Subcutaneous abdominal adipose tissue (tissue), 5 donors: ENCODE data around the gene ZFYVE28.
"Not testable (repeated sequence)": the region's sequence is repeated elsewhere in the genome, so short reads cannot be mapped to it uniquely, and the experiment has no call there.

Experiments
- H3K27ac ChIP-seq: one replicate; pipeline ENCODE4 v1.7.0; 2013; ENCODE audit warnings: low read depth, mild to moderate bottlenecking, inconsistent platforms, low read length, moderate library complexity
- H3K27me3 ChIP-seq, 5 donors: one replicate each; pipeline ENCODE4 v1.7.0; 2013; ENCODE audit warnings: low read length in 5 of 5, inconsistent platforms in 1 of 5; ENCODE audit not compliant: control insufficient read depth in 5 of 5, insufficient read depth in 4 of 5
- H3K36me3 ChIP-seq, 5 donors: one replicate each; pipeline ENCODE4 v1.7.0; 2013; ENCODE audit warnings: low read length in 5 of 5; ENCODE audit not compliant: control insufficient read depth in 5 of 5, insufficient read depth in 5 of 5
- H3K4me1 ChIP-seq, 5 donors: one replicate each; pipeline ENCODE4 v1.7.0; 2013; ENCODE audit warnings: low read length in 5 of 5, mild to moderate bottlenecking in 3 of 5, moderate library complexity in 1 of 5; ENCODE audit not compliant: control insufficient read depth in 5 of 5, insufficient read depth in 5 of 5
- H3K4me3 ChIP-seq, 5 donors: one replicate each; pipeline ENCODE4 v1.7.0; 2013; ENCODE audit warnings: low read length in 5 of 5, low read depth in 1 of 5
- H3K9ac ChIP-seq, 5 donors: one replicate each; pipeline ENCODE4 v1.7.0; 2013; ENCODE audit warnings: low read length in 5 of 5, mild to moderate bottlenecking in 4 of 5, moderate library complexity in 3 of 5
- H3K9me3 ChIP-seq, 5 donors: one replicate each; pipeline ENCODE4 v1.7.0; 2013; ENCODE audit warnings: low read length in 5 of 5; ENCODE audit not compliant: control insufficient read depth in 5 of 5
- donor health status: healthy.
- donor health status: healthy.
- donor health status: healthy.
- donor health status: healthy.
- donor health status: healthy.

ZFYVE28 gene

DNA sequence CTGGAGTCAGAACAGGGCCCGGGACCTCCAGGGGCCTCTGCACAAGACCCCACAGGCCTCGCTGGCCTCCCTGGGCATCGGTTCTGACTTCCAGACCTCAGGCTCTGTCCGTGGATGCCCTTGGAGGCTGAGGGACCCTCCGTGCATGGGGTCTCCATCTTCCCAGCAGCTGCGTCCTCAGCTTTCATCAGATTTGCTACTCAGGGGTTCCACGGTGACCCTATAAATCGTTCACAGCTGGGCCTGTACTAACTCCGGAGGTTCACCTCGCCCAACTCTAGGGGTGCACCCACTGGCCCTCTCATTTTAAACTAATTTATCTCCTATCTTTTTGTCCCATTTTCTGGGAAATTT lies 143.4 kb downstream of the ZFYVE28 start:
- not testable (repeated sequence) for H3K9ac ChIP-seq, H3K4me1 ChIP-seq, H3K36me3 ChIP-seq, H3K27ac ChIP-seq, H3K27me3 ChIP-seq, H3K4me3 ChIP-seq, H3K9me3 ChIP-seq

DNA sequence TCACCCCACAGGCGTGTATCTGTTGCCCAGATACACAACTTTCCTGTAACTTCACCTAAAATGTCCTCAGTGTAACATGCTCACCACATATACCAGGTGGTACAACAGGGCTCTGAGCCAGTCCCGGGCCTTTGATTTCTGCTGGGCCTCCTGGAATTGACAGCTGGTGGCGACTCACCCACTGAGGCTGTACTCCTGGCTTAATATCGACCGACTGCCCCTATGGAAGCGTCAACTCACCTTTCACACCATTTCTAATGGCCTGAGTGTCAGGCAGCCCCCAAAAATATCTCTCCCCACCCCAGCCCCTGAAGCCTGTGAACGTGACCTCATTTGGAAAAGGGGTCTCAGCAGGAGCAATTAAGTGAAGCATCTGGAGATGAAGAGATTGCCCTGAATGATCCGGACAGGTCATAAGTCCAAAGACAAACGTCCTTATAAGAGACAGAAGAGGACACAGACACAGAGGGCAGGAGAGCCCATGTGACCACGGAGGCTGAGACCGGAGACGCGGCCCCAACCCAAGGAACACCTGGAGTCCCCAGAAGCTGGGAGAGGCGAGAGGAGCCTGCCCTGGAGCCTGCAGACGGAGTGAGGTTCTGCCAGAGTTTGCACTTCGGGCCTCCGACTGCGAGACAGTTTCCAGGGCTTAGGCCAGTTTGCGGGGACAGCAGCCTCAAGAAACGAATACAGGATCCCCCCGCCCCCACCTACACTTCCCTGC lies 144.0 kb downstream of the ZFYVE28 start:
- Histone ChIP-seq H3K4me3 (no peak overlapping the region), H3K27me3 (peaks cover 0 to 3% (median 0%) of the 10 kb centered on the region in 5 donors), H3K27ac (no peak overlapping the region)

DNA sequence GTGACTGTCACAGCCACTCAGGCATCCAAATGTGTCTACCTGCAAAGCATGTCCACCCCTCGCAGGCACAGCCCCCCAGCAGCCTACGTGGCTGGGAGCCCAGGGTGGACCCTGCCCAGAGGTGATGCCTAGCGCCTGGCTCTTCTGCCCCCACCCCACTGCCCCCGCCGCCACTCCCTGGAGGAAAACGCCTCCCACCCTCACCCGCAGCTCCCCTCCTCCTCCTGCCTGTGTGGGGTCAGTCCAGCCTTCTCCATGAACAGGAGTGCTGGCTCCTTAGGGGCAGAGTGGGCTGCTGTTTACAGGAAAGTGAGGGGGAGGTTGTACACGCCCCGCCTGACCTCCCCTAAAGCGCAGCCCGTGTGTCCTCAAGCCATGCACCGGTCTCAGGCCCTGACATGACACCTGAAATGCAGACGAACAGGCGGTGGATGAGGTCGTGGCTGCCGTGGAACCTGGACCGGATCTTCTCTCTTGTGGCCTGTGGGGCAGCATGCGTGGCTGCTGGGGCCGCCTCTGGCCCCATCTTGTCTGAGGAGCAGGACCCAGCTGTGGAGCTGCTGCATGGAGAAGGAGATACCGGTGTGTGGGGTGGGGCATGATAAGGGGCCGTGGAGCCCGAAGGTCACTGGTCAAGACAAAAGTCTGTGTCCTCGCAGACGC lies 144.7 kb downstream of the ZFYVE28 start:
- peaks cover 0 to 2% (median 0%) of the 10 kb centered on the region in 5 donors for H3K4me1 ChIP-seq

More for the DNA sequence above, 144.0 kb downstream of the ZFYVE28 start:
- Histone ChIP-seq H3K9me3 (no peaks in the 10 kb centered on the region), H3K9ac (no peak overlapping the region), H3K36me3 (peaks cover 0 to 8% (median 5%) of the 10 kb centered on the region in 5 donors), H3K4me1 (peaks cover 0 to 2% (median 0%) of the 10 kb centered on the region in 5 donors)

DNA sequence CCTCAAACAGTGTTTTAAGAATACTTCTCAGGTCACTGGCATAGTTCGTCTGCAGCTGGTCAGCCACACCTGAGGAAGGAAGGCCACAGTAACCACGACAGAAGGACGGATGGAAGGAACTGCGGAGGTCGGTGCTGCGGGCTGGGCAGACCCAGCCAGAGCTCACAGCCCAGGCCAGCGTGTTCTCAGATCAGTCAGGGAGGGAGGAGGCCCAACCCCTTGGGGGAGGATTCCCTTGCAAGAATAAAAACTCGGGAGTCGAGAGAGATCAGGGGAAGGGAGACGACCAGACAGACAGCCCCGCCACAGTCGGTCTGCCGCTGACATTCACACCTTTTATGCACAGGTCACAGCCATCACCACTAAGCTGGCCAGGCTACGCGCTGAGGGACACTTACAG lies 145.2 kb downstream of the ZFYVE28 start:
- Histone ChIP-seq H3K27ac (no peak overlapping the region), H3K9ac (no peak overlapping the region), H3K36me3 (peaks cover 0 to 8% (median 5%) of the 10 kb centered on the region in 5 donors), H3K4me3 (no peak overlapping the region), H3K27me3 (peaks cover 0 to 3% (median 0%) of the 10 kb centered on the region in 5 donors), H3K4me1 (peaks cover 0 to 2% (median 0%) of the 10 kb centered on the region in 5 donors), H3K9me3 (no peaks in the 10 kb centered on the region)

More for the DNA sequence above, 144.7 kb downstream of the ZFYVE28 start:
- Histone ChIP-seq H3K27me3 (peaks cover 0 to 3% (median 0%) of the 10 kb centered on the region in 5 donors), H3K9me3 (no peaks in the 10 kb centered on the region), H3K4me3 (no peak overlapping the region), H3K36me3 (peaks cover 0 to 8% (median 5%) of the 10 kb centered on the region in 5 donors), H3K27ac (no peak overlapping the region), H3K9ac (no peak overlapping the region)

DNA sequence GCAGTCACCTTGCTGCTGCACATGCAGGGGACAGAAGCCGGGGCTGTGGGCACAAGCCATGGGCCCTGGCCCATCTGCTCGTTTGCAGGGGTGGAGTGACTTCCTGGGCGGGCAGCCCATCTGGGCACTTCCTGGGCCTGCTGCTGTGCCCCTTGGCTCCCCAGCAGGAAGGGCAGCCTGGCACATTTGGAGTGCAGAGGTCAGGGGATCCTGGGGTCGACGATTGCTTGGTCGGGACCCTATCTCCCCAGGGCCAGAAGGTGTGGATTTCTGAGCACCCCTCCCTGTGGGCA lies 145.7 kb downstream of the ZFYVE28 start:
- Histone ChIP-seq H3K9ac (no peak overlapping the region), H3K36me3 (peaks cover 0 to 8% (median 5%) of the 10 kb centered on the region in 5 donors), H3K4me3 (no peak overlapping the region), H3K9me3 (no peaks in the 10 kb centered on the region), H3K27me3 (peaks cover 0 to 3% (median 0%) of the 10 kb centered on the region in 5 donors), H3K4me1 (peaks cover 0 to 2% (median 0%) of the 10 kb centered on the region in 5 donors), H3K27ac (no peak overlapping the region)

DNA sequence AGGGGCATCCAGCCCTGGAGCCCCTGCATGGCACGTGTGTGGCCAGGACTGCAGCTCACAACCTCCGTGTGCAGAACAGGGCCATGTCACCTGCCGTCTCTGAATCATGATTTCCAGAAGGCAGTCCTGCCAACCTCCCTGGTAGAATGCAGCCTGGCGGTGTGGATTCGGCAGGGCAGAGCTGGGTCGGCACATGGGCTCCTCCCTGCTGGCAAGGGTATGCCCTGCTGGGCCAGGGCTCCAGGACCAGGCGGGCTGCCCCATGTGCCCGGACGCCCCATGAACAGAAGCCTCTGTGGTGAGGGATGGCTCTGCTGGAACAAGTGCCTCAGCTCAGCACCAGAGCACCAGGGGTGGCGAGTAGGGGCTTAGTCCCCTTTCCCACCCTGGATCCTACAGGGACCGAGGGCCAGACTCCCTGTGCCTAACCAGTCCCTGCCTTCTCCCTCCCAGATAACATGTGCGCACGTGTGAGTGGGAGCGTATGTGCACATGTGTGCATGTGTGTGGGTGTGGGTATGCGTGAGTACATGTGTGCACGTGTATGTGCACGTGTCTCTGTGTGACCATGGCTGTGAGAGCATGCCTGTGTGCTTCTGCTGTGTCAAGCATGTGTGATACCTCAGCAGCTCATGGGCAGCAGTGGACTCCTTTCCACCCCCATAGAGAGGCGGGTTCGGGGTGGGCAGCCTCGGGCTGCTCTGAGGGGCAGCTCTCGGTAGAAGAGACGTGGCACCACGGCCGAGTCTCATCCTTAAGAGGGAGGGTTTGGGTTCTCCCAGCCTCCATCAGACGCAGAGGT lies 146.2 kb downstream of the ZFYVE28 start:
- Histone ChIP-seq H3K4me1 (peaks cover 0 to 2% (median 0%) of the 10 kb centered on the region in 5 donors), H3K27ac (no peak overlapping the region), H3K9ac (no peak overlapping the region)

DNA sequence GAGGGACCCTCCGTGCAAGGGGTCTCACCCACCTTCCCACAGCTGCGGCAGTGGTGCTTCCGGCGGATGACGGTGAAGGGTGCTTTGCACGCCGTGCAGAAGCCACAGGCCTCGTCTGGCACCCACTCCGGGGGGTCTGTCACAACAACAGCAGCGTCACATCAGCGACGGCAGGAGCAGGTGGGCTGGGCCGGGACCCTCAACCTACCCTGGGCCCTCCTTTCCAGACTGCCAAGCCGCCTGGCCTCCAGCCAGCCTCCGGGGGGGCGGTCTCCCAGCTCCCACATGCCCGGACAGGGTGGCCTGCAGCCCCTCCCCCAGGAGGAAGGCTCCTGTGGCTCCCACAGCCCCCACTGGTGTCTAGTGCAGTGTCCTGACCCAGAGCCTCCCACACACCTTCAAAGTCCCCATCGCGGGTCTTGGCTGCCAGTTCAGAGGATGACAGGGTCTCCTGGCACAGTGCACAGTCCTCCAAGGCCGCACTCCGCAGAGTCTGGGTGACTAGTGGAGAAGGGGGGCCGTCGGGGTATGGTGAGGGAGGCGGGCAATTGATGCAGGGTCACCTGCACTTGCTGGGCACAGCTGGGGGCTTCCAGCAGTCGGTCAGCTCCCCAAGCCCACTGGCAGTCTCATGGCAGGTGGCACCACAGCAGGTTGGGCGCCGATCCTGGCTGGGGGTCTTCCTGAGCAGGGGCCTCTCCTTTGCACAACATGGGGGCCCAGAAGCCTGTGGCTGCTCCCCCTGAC lies 147.0 kb downstream of the ZFYVE28 start:
- Histone ChIP-seq H3K4me1 (peaks cover 2 to 5% (median 3%) of the 10 kb centered on the region in 5 donors), H3K27ac (no peak overlapping the region), H3K27me3 (peaks cover 0 to 3% (median 0%) of the 10 kb centered on the region in 5 donors), H3K4me3 (no peak overlapping the region), H3K9ac (no peak overlapping the region), H3K9me3 (no peaks in the 10 kb centered on the region), H3K36me3 (peaks cover 0 to 8% (median 5%) of the 10 kb centered on the region in 5 donors)

More for the DNA sequence above, 146.2 kb downstream of the ZFYVE28 start:
- Histone ChIP-seq H3K36me3 (peaks cover 0 to 8% (median 5%) of the 10 kb centered on the region in 5 donors), H3K4me3 (no peak overlapping the region), H3K9me3 (no peaks in the 10 kb centered on the region), H3K27me3 (peaks cover 0 to 3% (median 0%) of the 10 kb centered on the region in 5 donors)

DNA sequence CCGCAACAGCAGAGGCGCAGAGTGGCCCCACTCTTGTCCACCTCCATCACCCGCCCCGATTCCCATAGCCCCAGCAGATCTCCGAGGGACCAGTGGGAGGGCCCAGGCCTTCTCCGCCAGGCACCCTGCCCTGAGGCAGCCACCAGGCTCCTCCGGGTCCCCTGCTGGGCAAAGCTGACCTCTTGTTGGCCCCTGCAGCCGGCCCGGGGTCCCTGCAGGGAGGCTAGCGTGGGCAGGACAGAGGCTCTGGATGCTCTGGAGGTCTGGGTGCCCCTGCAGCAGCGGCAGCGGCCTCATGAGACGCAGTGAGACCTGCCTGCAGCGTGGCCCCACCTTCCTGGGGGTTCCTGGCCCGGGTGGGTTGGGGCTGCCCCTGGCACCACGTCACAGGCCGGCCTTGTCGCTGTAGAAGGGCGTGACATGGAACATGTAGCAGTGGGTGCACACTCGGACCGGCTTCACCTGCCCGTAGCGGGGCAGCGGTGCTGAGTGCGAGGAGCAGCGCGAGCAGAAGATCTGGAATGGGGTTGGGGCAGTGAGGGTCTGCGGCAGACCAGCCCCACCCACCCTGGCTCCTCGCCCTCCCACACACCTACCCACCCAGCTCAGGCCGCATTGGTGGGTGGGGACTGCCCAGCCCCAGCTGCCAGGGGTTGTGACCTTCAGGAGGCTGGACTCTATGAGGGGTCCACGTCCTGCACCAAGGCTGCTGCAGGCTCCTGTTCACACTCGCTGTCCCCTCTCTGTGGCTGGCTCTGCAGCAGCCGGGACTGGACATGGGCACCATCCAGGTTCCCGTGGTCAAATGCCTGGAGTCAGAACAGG lies 147.9 kb downstream of the ZFYVE28 start:
- Histone ChIP-seq H3K27me3 (no peaks in the 10 kb centered on the region), H3K9me3 (no peaks in the 10 kb centered on the region), H3K27ac (no peak overlapping the region), H3K4me1 (peaks cover 3 to 14% (median 12%) of the 10 kb centered on the region in 5 donors), H3K36me3 (peaks cover 0 to 8% (median 5%) of the 10 kb centered on the region in 5 donors), H3K4me3 (no peak overlapping the region), H3K9ac (no peak overlapping the region)

DNA sequence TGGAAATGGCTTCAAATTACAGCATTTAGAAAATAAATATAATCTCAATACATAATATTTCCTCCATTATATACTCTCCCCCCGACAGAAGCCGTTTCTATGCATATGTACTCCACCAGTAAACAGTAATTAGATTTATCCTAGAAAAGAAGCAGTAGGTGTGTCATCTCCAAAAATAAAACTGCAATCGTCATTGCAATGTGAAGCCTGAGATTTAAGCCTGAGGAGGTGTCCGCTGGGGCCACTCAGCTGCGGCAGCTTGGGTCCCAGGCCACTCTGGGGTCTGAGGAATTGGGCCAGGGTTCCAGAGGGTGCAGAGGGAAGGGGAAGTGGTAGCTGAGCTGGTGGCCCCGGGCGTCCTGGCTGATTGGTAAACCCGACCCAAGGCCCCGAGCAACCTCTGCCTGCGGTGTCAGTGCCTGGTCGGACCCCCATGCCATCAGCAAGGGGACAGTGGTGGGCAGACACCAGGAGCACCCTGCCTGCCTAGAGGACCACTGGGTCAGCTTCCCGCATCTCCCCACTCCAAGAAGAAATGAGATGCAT lies 148.8 kb downstream of the ZFYVE28 start:
- Histone ChIP-seq H3K9ac (no peak overlapping the region), H3K27ac (no peak overlapping the region), H3K36me3 (peaks cover 0 to 8% (median 5%) of the 10 kb centered on the region in 5 donors), H3K27me3 (no peaks in the 10 kb centered on the region), H3K4me3 (no peak overlapping the region), H3K4me1 (peaks cover 3 to 21% (median 19%) of the 10 kb centered on the region in 5 donors), H3K9me3 (no peaks in the 10 kb centered on the region)
